Uterus (tissue), 4 donors: ENCODE results near the gene SETBP1. TPM values are rescaled to one million over a fixed set of nuclear protein-coding genes. Genes with fewer than 3 reads are reported as not detected.

Experiments used
- DNase-seq, 2 donors: peaks; one replicate each; pipeline ENCODE4 v3.0.0-alpha.2; 2019 to 2020
- H3K27ac ChIP-seq, 2 donors: fragments of 200-600 bp; sonication (generic); 1 replicate in 1 of 2; 2 replicates in 1 of 2; pipeline ENCODE4 v1.5.1; 2016 to 2018
- H3K27me3 ChIP-seq, 2 donors: fragments of 200-600 bp; sonication (generic); one replicate each; pipeline ENCODE4 v1.5.1; 2018 to 2019; ENCODE audit warnings: control low read depth in 1 of 2
- H3K36me3 ChIP-seq, 2 donors: fragments of 200-600 bp; sonication (generic); one replicate each; pipeline ENCODE4 v1.5.1; 2019; ENCODE audit warnings: control low read depth in 1 of 2
- H3K4me1 ChIP-seq, 2 donors: fragments of 200-600 bp; sonication (generic); one replicate each; pipeline ENCODE4 v1.5.1; 2018 to 2019; ENCODE audit warnings: control low read depth in 1 of 2
- H3K4me3 ChIP-seq, 2 donors: fragments of 200-600 bp; sonication (generic); 1 replicate in 1 of 2; 2 replicates in 1 of 2; pipeline ENCODE4 v1.5.1; 2018 to 2019; ENCODE audit warnings: mild to moderate bottlenecking in 1 of 2
- H3K9me3 ChIP-seq, 2 donors: fragments of 200-600 bp; sonication (generic); one replicate each; pipeline ENCODE4 v1.5.1; 2019; ENCODE audit warnings: control low read depth in 1 of 2
- POLR2A ChIP-seq, 2 donors: fragments of 450-650 bp; IDR thresholded peaks; one replicate each; pipeline ENCODE4 v1.6.1; 2016; ENCODE audit warnings: antibody characterized with exemption in 2 of 2, mild to moderate bottlenecking in 1 of 2, moderate library complexity in 1 of 2
- intact Hi-C: fragments of 100-400 bp; cut with DNase I; formaldehyde crosslinking; loops from one replicate; pipeline ENCODE4 v1.15.1; 2023; ENCODE audit warnings: low total_unique reads
- total RNA-seq, 4 donors: library from RNA; depleted of rRNA in 3 of 4; stranded (reverse); fragments of >200 nt in 3 of 4; gene quantifications; one replicate each; pipeline versions ENCODE4 v1.1.0 to v1.2.4, GENCODE V29; 2014 to 2023
- TF ChIP-seq, protein P1 (sequence below), 4 experiments: fragments of 200-600 bp in 2 of 4; fragments of 450-650 bp in 2 of 4; sonication (generic) in 2 of 4; IDR thresholded peaks; one replicate each; pipeline ENCODE4 v1.5.1; 2016 to 2019; ENCODE audit warnings: antibody characterized with exemption in 4 of 4, mild to moderate bottlenecking in 2 of 4, moderate library complexity in 1 of 4
- donor health status: DM: yes; HTN: yes; CAD: no.

SETBP1 gene
- total RNA-seq, 4 donors from 2014 or later, result 16.8 to 74.0 (median 36.9) TPM

DNA sequence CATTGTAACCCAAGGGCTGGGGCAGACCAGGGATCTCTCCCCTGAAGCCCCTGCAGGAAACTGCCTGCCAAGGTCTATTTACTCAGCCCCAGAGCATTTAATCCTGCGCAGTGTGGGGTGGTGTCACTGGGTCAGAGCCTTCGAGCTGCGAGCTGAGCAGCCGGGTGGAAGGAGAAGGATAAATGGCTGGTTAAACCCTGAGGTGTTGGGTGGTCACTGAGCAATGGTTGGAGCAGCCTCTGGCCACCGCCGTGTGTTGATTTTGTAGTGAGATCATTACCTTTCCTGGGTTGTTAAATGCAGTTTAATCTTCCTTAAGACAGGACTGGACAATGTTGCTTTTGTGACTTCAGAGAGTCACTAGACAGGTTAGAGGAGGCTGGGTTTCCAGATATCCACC, 98.1 kb downstream of the SETBP1 start:
- Histone ChIP-seq H3K4me3 (no peak overlapping the region), H3K36me3 (no peaks in the 10 kb centered on the region), H3K27me3 (no peaks in the 10 kb centered on the region), H3K4me1 (no peaks in the 10 kb centered on the region), H3K27ac (peak overlapping the region; percentile 56 to 67), H3K9me3 (no peaks in the 10 kb centered on the region)
- TF ChIP-seq, protein P1, sequence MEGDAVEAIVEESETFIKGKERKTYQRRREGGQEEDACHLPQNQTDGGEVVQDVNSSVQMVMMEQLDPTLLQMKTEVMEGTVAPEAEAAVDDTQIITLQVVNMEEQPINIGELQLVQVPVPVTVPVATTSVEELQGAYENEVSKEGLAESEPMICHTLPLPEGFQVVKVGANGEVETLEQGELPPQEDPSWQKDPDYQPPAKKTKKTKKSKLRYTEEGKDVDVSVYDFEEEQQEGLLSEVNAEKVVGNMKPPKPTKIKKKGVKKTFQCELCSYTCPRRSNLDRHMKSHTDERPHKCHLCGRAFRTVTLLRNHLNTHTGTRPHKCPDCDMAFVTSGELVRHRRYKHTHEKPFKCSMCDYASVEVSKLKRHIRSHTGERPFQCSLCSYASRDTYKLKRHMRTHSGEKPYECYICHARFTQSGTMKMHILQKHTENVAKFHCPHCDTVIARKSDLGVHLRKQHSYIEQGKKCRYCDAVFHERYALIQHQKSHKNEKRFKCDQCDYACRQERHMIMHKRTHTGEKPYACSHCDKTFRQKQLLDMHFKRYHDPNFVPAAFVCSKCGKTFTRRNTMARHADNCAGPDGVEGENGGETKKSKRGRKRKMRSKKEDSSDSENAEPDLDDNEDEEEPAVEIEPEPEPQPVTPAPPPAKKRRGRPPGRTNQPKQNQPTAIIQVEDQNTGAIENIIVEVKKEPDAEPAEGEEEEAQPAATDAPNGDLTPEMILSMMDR (IDR thresholded peaks at IDR 0.05), result no peak
- no peak for TF ChIP-seq POLR2A (IDR thresholded peaks at IDR 0.05)
- no peak for DNase-seq
- intact Hi-C loops, result no loop called here

DNA sequence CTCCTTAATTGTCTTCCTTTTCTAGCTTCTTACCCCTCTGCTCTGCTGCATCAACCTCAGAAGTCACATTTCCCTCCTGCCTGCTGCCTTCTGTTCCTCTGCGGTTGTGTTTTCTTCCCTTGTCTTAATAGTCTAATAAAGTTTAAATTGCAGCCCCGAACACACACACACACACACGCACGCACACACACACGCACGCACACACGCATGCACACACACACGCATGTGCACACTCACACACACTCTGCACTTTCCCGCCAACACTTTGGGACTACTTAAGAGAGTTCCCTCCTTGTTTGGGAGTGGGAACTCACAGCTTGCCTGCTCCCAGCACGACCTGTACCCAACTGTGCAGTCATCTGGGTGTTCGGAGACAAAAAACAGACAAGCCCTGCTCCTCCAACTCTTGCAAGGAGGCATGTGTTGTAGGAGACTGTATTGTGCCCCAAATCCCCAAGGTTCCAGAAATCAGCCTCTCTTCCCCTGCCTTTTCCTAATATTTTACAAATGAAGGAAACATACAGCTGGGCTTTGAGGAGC, 99.1 kb downstream of the SETBP1 start:
- no peak for TF ChIP-seq POLR2A (IDR thresholded peaks at IDR 0.05)
- TF ChIP-seq, protein P1 (IDR thresholded peaks at IDR 0.05), result no peak
- no peak overlapping the region for H3K4me3 ChIP-seq
- intact Hi-C loops, result no loop called here
- H3K4me1 ChIP-seq, result no peaks in the 10 kb centered on the region
- no peaks in the 10 kb centered on the region for H3K9me3 ChIP-seq
- no peaks in the 10 kb centered on the region for H3K27me3 ChIP-seq
- no peak for DNase-seq
- H3K27ac ChIP-seq, result peak overlapping the region; percentile 10 to 20
- no peaks in the 10 kb centered on the region for H3K36me3 ChIP-seq

DNA sequence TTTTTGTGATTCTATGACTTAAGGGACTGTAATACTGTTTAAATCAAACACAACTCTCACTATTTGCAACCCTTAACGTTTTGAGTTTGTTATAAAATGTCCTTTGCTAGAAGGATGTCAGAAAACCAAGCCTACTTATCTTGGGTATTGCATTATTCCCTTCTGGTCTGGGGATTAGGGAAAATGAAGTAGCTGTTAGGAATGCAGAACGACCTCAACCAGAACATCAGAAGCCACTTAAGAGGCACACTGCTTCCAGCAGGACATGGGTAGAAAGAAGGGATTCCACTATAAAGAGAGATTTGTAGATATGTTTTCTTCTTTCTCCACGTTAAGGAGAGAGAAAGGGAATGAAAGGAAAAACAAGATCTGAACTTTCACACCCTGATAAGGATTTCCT, 101.2 kb downstream of the SETBP1 start:
- H3K9me3 ChIP-seq, result no peaks in the 10 kb centered on the region
- H3K4me3 ChIP-seq, result no peak overlapping the region
- no peaks in the 10 kb centered on the region for H3K4me1 ChIP-seq
- intact Hi-C loops, result no loop called here
- H3K27me3 ChIP-seq, result no peaks in the 10 kb centered on the region
- no peak for TF ChIP-seq POLR2A (IDR thresholded peaks at IDR 0.05)
- TF ChIP-seq, protein P1 (IDR thresholded peaks at IDR 0.05), result no peak
- no peak for DNase-seq
- H3K27ac ChIP-seq, result peak overlapping the region; percentile 52 to 54
- no peaks in the 10 kb centered on the region for H3K36me3 ChIP-seq

DNA sequence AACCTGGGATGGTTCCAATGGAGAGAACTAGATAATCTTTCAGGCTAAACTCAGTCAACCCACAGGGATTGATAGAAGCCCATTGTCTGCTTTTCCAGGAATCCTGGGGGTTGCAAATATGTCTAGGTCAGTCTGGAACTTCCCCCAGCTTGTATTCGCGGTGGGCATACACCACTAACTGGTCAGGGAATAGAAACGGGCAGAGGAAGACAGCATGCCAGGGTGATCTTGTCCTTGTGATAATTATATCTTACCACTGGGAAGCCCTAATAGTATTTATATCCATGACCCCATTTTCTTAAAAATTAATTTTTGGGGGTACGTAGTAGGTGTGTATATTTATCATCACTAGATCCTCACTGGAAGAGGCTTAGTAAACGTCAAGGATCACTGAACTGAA, 101.9 kb downstream of the SETBP1 start:
- intact Hi-C loops, result no loop called here
- Histone ChIP-seq H3K4me3 (no peak overlapping the region), H3K27me3 (no peaks in the 10 kb centered on the region), H3K36me3 (no peaks in the 10 kb centered on the region), H3K4me1 (no peaks in the 10 kb centered on the region), H3K9me3 (no peaks in the 10 kb centered on the region), H3K27ac (peak overlapping the region; percentile 52 to 54)
- TF ChIP-seq POLR2A (IDR thresholded peaks at IDR 0.05), result no peak
- TF ChIP-seq, protein P1 (IDR thresholded peaks at IDR 0.05), result no peak
- DNase-seq, result no peak

DNA sequence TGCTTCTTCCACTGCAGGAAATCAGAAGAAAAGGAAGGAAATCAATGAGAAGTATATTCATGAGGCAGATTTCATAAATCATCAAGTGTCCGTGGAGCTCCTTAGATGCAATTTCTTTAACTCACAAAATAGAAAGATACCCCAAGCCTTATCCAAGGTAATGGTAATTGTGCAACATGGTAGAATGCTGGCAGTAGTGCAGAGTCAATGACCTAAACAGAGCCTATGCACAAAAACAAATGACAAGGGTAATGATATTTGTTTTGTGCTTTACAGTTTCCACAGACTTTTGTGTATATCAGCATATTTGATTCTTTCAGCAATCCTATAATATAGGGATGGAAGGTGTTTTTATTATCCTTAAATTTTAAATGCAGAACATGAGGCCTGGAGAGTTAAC, 102.7 kb downstream of the SETBP1 start:
- Histone ChIP-seq H3K27me3 (no peaks in the 10 kb centered on the region), H3K27ac (no peak overlapping the region), H3K9me3 (no peaks in the 10 kb centered on the region), H3K36me3 (no peaks in the 10 kb centered on the region), H3K4me1 (no peaks in the 10 kb centered on the region), H3K4me3 (no peak overlapping the region)
- no peak for TF ChIP-seq POLR2A (IDR thresholded peaks at IDR 0.05)
- TF ChIP-seq, protein P1 (IDR thresholded peaks at IDR 0.05), result no peak
- DNase-seq, result no peak
- intact Hi-C loops, result no loop called here
